ENCODE data around the gene HLA-DPA1.
"Not testable (repeated sequence)": the region's sequence is repeated elsewhere in the genome, so short reads cannot be mapped to it uniquely, and the experiment has no call there.

Gene HLA-DPA1

GRCh38 chr6:33070909-33071308 is 2.5 kb downstream of the HLA-DPA1 start:
- peaks cover 44% of the 10 kb centered on the region for H3K27me3 ChIP-seq
- H3K4me3 ChIP-seq (ENCODE audit: low read depth in 1 of 2, low read length in 1 of 2): no peak overlapping the region
- H3K4me1 ChIP-seq (ENCODE audit: control insufficient read depth in 1 of 2, insufficient read depth in 1 of 2, low read depth in 1 of 2, low read length in 1 of 2): no peaks in the 10 kb centered on the region
- H3K27ac ChIP-seq: no peak overlapping the region
- H3K36me3 ChIP-seq: no peaks in the 10 kb centered on the region
- TF ChIP-seq, protein P1, sequence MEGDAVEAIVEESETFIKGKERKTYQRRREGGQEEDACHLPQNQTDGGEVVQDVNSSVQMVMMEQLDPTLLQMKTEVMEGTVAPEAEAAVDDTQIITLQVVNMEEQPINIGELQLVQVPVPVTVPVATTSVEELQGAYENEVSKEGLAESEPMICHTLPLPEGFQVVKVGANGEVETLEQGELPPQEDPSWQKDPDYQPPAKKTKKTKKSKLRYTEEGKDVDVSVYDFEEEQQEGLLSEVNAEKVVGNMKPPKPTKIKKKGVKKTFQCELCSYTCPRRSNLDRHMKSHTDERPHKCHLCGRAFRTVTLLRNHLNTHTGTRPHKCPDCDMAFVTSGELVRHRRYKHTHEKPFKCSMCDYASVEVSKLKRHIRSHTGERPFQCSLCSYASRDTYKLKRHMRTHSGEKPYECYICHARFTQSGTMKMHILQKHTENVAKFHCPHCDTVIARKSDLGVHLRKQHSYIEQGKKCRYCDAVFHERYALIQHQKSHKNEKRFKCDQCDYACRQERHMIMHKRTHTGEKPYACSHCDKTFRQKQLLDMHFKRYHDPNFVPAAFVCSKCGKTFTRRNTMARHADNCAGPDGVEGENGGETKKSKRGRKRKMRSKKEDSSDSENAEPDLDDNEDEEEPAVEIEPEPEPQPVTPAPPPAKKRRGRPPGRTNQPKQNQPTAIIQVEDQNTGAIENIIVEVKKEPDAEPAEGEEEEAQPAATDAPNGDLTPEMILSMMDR (IDR thresholded peaks at IDR 0.05): no peak
- no peaks in the 10 kb centered on the region for H3K9me3 ChIP-seq

GRCh38 chr6:33069021-33069738 is 4.3 kb downstream of the HLA-DPA1 start:
- Histone ChIP-seq H3K9me3 (no peaks in the 10 kb centered on the region), H3K27me3 (peaks cover 29% of the 10 kb centered on the region), H3K36me3 (no peaks in the 10 kb centered on the region), H3K4me1 (ENCODE audit: control insufficient read depth in 1 of 2, insufficient read depth in 1 of 2, low read depth in 1 of 2, low read length in 1 of 2) (no peaks in the 10 kb centered on the region), H3K4me3 (ENCODE audit: low read depth in 1 of 2, low read length in 1 of 2) (no peak overlapping the region), H3K27ac (no peak overlapping the region)
- TF ChIP-seq, protein P1 (IDR thresholded peaks at IDR 0.05): no peak

- Histone ChIP-seq H3K36me3 (no peaks in the 10 kb centered on the region), H3K27me3 (peaks cover 10% of the 10 kb centered on the region), H3K4me3 (ENCODE audit: low read depth in 1 of 2, low read length in 1 of 2) (no peak overlapping the region), H3K4me1 (ENCODE audit: control insufficient read depth in 1 of 2, insufficient read depth in 1 of 2, low read depth in 1 of 2, low read length in 1 of 2) (no peaks in the 10 kb centered on the region), H3K9me3 (no peaks in the 10 kb centered on the region), H3K27ac (no peak overlapping the region)
- TF ChIP-seq, protein P1 (IDR thresholded peaks at IDR 0.05): no peak
These were observed 6.4 kb downstream of the HLA-DPA1 start for GRCh38 chr6:33066917-33067521.

DNA sequence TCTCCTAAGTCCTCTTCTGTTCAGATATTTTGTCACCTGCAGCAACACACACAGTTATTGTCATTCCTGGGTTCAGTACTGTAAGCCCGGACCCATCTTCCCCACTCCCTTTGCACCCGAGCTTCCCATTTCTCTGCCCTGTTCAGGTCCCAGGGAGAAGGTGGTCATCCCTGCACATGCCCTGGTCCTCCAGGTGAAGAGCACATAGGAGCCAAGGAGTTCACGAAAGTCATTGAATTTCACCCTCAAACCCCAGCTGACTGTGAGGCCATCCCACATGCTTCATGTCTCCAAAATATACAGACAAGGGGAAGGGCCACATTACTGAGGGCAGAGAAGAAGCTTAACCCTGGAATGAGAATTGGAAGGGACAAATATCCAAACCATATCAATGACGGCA is 8.1 kb downstream of the HLA-DPA1 start:
- H3K27ac ChIP-seq: no peak overlapping the region
- TF ChIP-seq, protein P1 (IDR thresholded peaks at IDR 0.05): no peak

GRCh38 chr6:33064723-33065122 is 8.7 kb downstream of the HLA-DPA1 start:
- H3K4me1 ChIP-seq (ENCODE audit: control insufficient read depth in 1 of 2, insufficient read depth in 1 of 2, low read depth in 1 of 2, low read length in 1 of 2): no peaks in the 10 kb centered on the region
- H3K9me3 ChIP-seq: no peaks in the 10 kb centered on the region
- TF ChIP-seq, protein P1 (IDR thresholded peaks at IDR 0.05): no peak
- H3K27ac ChIP-seq: no peak overlapping the region
- no peaks in the 10 kb centered on the region for H3K36me3 ChIP-seq
- H3K27me3 ChIP-seq: no peaks in the 10 kb centered on the region
- no peak overlapping the region for H3K4me3 ChIP-seq (ENCODE audit: low read depth in 1 of 2, low read length in 1 of 2)

More for the DNA sequence above, 8.1 kb downstream of the HLA-DPA1 start:
- Histone ChIP-seq H3K4me1 (ENCODE audit: control insufficient read depth in 1 of 2, insufficient read depth in 1 of 2, low read depth in 1 of 2, low read length in 1 of 2) (no peaks in the 10 kb centered on the region), H3K9me3 (no peaks in the 10 kb centered on the region), H3K36me3 (no peaks in the 10 kb centered on the region), H3K27me3 (no peaks in the 10 kb centered on the region), H3K4me3 (ENCODE audit: low read depth in 1 of 2, low read length in 1 of 2) (no peak overlapping the region)

GRCh38 chr6:33063435-33063834 is 10.0 kb downstream of the HLA-DPA1 start:
- H3K27me3 ChIP-seq; H3K27ac ChIP-seq; H3K9me3 ChIP-seq; H3K4me3 ChIP-seq (ENCODE audit: low read depth in 1 of 2, low read length in 1 of 2); H3K4me1 ChIP-seq (ENCODE audit: control insufficient read depth in 1 of 2, insufficient read depth in 1 of 2, low read depth in 1 of 2, low read length in 1 of 2); H3K36me3 ChIP-seq: not testable (repeated sequence)

Measured in neutrophil (primary cell).